H9 (cell line): ENCODE measurements around the gene SUV39H2. TPM values are rescaled to one million over a fixed set of nuclear protein-coding genes. Genes with fewer than 3 reads are reported as not detected.

Source experiments
- DNase-seq: peaks from one replicate; pipeline ENCODE4 v3.0.0-alpha.2; 2017
- H2AFZ ChIP-seq: one replicate; pipeline ENCODE4 v1.6.1; 2013; ENCODE audit warnings: mild to moderate bottlenecking, low read length, control low read depth, moderate library complexity
- H2AK5ac ChIP-seq: 2 replicates; pipeline ENCODE4 v1.6.1; 2013; ENCODE audit warnings: low read length, control low read depth, mixed read lengths; ENCODE audit not compliant: insufficient read length
- H2BK120ac ChIP-seq: one replicate; pipeline ENCODE4 v1.6.1; 2013; ENCODE audit warnings: low read depth, mild to moderate bottlenecking, low read length, control low read depth, inconsistent platforms; ENCODE audit not compliant: poor library complexity, severe bottlenecking
- H2BK12ac ChIP-seq: 2 replicates; pipeline ENCODE4 v1.6.1; 2013; ENCODE audit warnings: low read length, control low read depth, mixed read lengths, low read depth; ENCODE audit not compliant: insufficient read length
- H2BK15ac ChIP-seq: 2 replicates; pipeline ENCODE4 v1.6.1; 2013; ENCODE audit warnings: low read depth, low read length, control low read depth
- H2BK20ac ChIP-seq: one replicate; pipeline ENCODE4 v1.6.1; 2013; ENCODE audit warnings: low read depth, mild to moderate bottlenecking, low read length, control low read depth, inconsistent platforms; ENCODE audit not compliant: poor library complexity, severe bottlenecking
- H2BK5ac ChIP-seq: 2 replicates; pipeline ENCODE4 v1.6.1; 2013; ENCODE audit warnings: low read length, control low read depth, mixed read lengths; ENCODE audit not compliant: insufficient read length
- H3K14ac ChIP-seq: 2 replicates; pipeline ENCODE4 v1.6.1; 2013; ENCODE audit warnings: low read length, control low read depth; ENCODE audit not compliant: insufficient read depth
- H3K18ac ChIP-seq: 2 replicates; pipeline ENCODE4 v1.6.1; 2013; ENCODE audit warnings: low read depth, mild to moderate bottlenecking, mixed read lengths, low read length, control low read depth; ENCODE audit not compliant: insufficient read length
- H3K23ac ChIP-seq: 2 replicates; pipeline ENCODE4 v1.6.1; 2013; ENCODE audit warnings: low read length, control low read depth, mixed read lengths, low read depth; ENCODE audit not compliant: insufficient read length
- H3K23me2 ChIP-seq: 2 replicates; pipeline ENCODE4 v1.6.1; 2013; ENCODE audit warnings: low read depth, mild to moderate bottlenecking, mixed read lengths, low read length, control low read depth; ENCODE audit not compliant: insufficient read length, poor library complexity, severe bottlenecking
- H3K27ac ChIP-seq: 2 replicates; pipeline ENCODE4 v1.5.1; 2013; ENCODE audit warnings: low read length, control low read depth, mixed read lengths, low read depth; ENCODE audit not compliant: insufficient read length
- H3K27me3 ChIP-seq: 2 replicates; pipeline ENCODE4 v1.6.1; 2013; ENCODE audit warnings: low read length, control low read depth, inconsistent platforms; ENCODE audit not compliant: insufficient read depth
- H3K4ac ChIP-seq: 2 replicates; pipeline ENCODE4 v1.6.1; 2013; ENCODE audit warnings: low read depth, mild to moderate bottlenecking, control low read depth, inconsistent platforms, low read length, moderate library complexity
- H3K4me1 ChIP-seq: 2 replicates; pipeline ENCODE4 v1.6.1; 2013; ENCODE audit warnings: low read length, control low read depth, inconsistent platforms; ENCODE audit not compliant: insufficient read depth
- H3K4me2 ChIP-seq: 2 replicates; pipeline ENCODE4 v1.6.1; 2013; ENCODE audit warnings: low read length, control low read depth, mixed read lengths; ENCODE audit not compliant: insufficient read length, insufficient read depth
- H3K56ac ChIP-seq: 2 replicates; pipeline ENCODE4 v1.6.1; 2013; ENCODE audit warnings: low read depth, mild to moderate bottlenecking, mixed read lengths, low read length, control low read depth; ENCODE audit not compliant: insufficient read length
- H3K79me1 ChIP-seq: 2 replicates; pipeline ENCODE4 v1.6.1; 2013; ENCODE audit warnings: low read depth, mild to moderate bottlenecking, moderate library complexity, low read length, control low read depth, inconsistent platforms; ENCODE audit not compliant: insufficient read depth, poor library complexity, severe bottlenecking
- H3K79me2 ChIP-seq: 2 replicates; pipeline ENCODE4 v1.6.1; 2013; ENCODE audit warnings: low read length, control low read depth, inconsistent platforms; ENCODE audit not compliant: insufficient read depth
- H3K9ac ChIP-seq: 2 replicates; pipeline ENCODE4 v1.6.1; 2013; ENCODE audit warnings: low read length, control low read depth, mixed read lengths; ENCODE audit not compliant: insufficient read length; ENCODE audit errors: extremely low read depth
- H3K9me3 ChIP-seq: one replicate; pipeline ENCODE4 v1.6.1; 2013; ENCODE audit warnings: low read depth, low read length, inconsistent platforms; ENCODE audit not compliant: control insufficient read depth
- H3T11ph ChIP-seq: one replicate; pipeline ENCODE4 v1.6.1; 2013; ENCODE audit warnings: mild to moderate bottlenecking, low read length, control low read depth, inconsistent platforms
- H4K20me1 ChIP-seq: one replicate; pipeline ENCODE4 v1.6.1; 2013; ENCODE audit not compliant: control insufficient read depth, insufficient read length, insufficient read depth
- H4K5ac ChIP-seq: 2 replicates; pipeline ENCODE4 v1.6.1; 2013; ENCODE audit warnings: low read depth, mild to moderate bottlenecking, mixed read lengths, low read length, control low read depth; ENCODE audit not compliant: insufficient read length
- H4K8ac ChIP-seq: replicated peaks from 2 replicates; pipeline ENCODE4 v1.6.1; 2013; ENCODE audit warnings: low read length, control low read depth, mixed read lengths, low read depth; ENCODE audit not compliant: insufficient read length
- H4K91ac ChIP-seq: 2 replicates; pipeline ENCODE4 v1.6.1; 2013; ENCODE audit warnings: low read depth, mild to moderate bottlenecking, moderate library complexity, mixed read lengths, low read length, control low read depth; ENCODE audit not compliant: insufficient read length
- H3K27ac Mint-ChIP-seq, 3 experiments: 2 replicates in 2 of 3; 3 replicates in 1 of 3; pipeline ENCODE4 v1.8.0; 2020 to 2021; ENCODE audit warnings: mixed read lengths in 3 of 3, mild to moderate bottlenecking in 1 of 3, moderate library complexity in 1 of 3
- H3K27me3 Mint-ChIP-seq: 2 replicates; pipeline ENCODE4 v1.8.0; 2021; ENCODE audit warnings: low read depth, mild to moderate bottlenecking, moderate library complexity, mixed read lengths
- H3K36me3 Mint-ChIP-seq, 3 experiments: 2 replicates in 2 of 3; 3 replicates in 1 of 3; pipeline ENCODE4 v1.8.0; 2020 to 2021; ENCODE audit warnings: low read depth in 3 of 3, mixed read lengths in 3 of 3; ENCODE audit not compliant: insufficient read depth in 1 of 3
- H3K4me1 Mint-ChIP-seq, 2 experiments: 2 replicates each; pipeline ENCODE4 v1.8.0; 2020; ENCODE audit warnings: mixed read lengths in 2 of 2
- H3K4me3 Mint-ChIP-seq, 2 experiments: 2 replicates in 1 of 2; 3 replicates in 1 of 2; pipeline ENCODE4 v1.8.0; 2020 to 2021; ENCODE audit warnings: mild to moderate bottlenecking in 2 of 2, mixed read lengths in 2 of 2, moderate library complexity in 1 of 2
- H3K9me3 Mint-ChIP-seq, 2 experiments: 2 replicates in 1 of 2; 3 replicates in 1 of 2; pipeline ENCODE4 v1.8.0; 2020; ENCODE audit warnings: mild to moderate bottlenecking in 2 of 2, mixed read lengths in 2 of 2, moderate library complexity in 1 of 2
- WGBS: extraction: QIAGEN DNeasy Blood & Tissue Kit; methylation state at CpG from one replicate; pipeline ENCODE4 v1.1.7; 2013; ENCODE audit warnings: missing lambda C conversion rate, low lambda C conversion rate, mixed read lengths; ENCODE audit not compliant: insufficient read length; ENCODE audit errors: extremely low coverage; 5-methylcytosine and 5-hydroxymethylcytosine counted together
- total RNA-seq: library from RNA; stranded (reverse); gene quantifications from 2 replicates; pipeline ENCODE4 v1.2.1, GENCODE V29; 2021
- TF ChIP-seq, protein P1 (sequence below): fragments of 200-600 bp; sonication (generic); conservative IDR thresholded peaks from 3 replicates; pipeline ENCODE4 v1.8.0; 2021; ENCODE audit warnings: antibody characterized with exemption, mild to moderate bottlenecking

Gene SUV39H2
- total RNA-seq, 1 experiment from 2014 or later, result 59.7 TPM

DNA sequence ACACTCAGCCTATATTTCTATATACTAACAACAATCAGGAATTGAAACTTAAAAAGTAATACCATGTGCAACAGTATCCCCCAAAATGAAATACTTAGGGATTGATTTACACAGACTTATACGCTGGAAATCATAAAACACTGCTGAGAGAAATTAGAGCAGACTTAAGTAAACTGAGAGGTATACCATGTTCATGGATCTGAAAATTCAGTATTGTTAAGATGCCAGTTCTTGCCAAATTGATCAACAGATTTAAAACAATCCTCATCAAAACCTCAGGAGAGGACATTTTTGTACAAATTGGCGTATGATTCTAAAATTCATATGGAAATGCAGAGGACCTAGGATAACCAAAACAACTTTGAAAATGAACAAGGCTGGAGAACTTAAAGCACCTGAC, 37.9 kb downstream of the SUV39H2 start:
- Histone ChIP-seq H2AFZ (no peak overlapping the region), H2AK5ac (no peak overlapping the region), H3K9ac (no peak overlapping the region), H2BK12ac (no peak overlapping the region), H3K14ac (no peak overlapping the region), H3K27me3 (no peaks in the 10 kb centered on the region), H3K4ac (no peak overlapping the region), H3K27ac (no peak overlapping the region), H3K4me1 (no peaks in the 10 kb centered on the region), H3K79me2 (no peaks in the 10 kb centered on the region), H4K91ac (no peak overlapping the region), H4K8ac (no peak overlapping the region), H4K20me1 (no peaks in the 10 kb centered on the region), H2BK15ac (no peak overlapping the region), H2BK120ac (no peak overlapping the region), H2BK20ac (no peak overlapping the region), H3K23ac (no peak overlapping the region), H3K18ac (no peak overlapping the region), H3T11ph (no peak overlapping the region), H2BK5ac (no peak overlapping the region), H3K23me2 (no peaks in the 10 kb centered on the region), H3K79me1 (no peaks in the 10 kb centered on the region), H3K9me3 (peaks cover 12% of the 10 kb centered on the region), H4K5ac (no peak overlapping the region), H3K56ac (no peak overlapping the region), H3K4me2 (no peak overlapping the region)
- Mint-ChIP-seq H3K4me1 (no peaks in the 10 kb centered on the region), H3K36me3 (peaks cover 77 to 93% (median 92%) of the 10 kb centered on the region in 3 experiments), H3K27ac (no peak overlapping the region), H3K4me3 (no peak overlapping the region), H3K9me3 (peaks cover 42 to 49% of the 10 kb centered on the region in 2 experiments), H3K27me3 (no peaks in the 10 kb centered on the region)
- no CpG with 5 or more reads among the region's 2 CpGs for WGBS
- TF ChIP-seq, protein P1, sequence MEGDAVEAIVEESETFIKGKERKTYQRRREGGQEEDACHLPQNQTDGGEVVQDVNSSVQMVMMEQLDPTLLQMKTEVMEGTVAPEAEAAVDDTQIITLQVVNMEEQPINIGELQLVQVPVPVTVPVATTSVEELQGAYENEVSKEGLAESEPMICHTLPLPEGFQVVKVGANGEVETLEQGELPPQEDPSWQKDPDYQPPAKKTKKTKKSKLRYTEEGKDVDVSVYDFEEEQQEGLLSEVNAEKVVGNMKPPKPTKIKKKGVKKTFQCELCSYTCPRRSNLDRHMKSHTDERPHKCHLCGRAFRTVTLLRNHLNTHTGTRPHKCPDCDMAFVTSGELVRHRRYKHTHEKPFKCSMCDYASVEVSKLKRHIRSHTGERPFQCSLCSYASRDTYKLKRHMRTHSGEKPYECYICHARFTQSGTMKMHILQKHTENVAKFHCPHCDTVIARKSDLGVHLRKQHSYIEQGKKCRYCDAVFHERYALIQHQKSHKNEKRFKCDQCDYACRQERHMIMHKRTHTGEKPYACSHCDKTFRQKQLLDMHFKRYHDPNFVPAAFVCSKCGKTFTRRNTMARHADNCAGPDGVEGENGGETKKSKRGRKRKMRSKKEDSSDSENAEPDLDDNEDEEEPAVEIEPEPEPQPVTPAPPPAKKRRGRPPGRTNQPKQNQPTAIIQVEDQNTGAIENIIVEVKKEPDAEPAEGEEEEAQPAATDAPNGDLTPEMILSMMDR, result no peak
- no peak for DNase-seq
